ENCODE data around the gene ART1.

- TF ChIP-seq POLR2A (IDR thresholded peaks at IDR 0.05) = no peak
- no peak for TF ChIP-seq CTCF (IDR thresholded peaks at IDR 0.05)
Observed at GRCh38 chr11:3605283-3605662, 39.7 kb upstream of the ART1 start.
